OCI-LY7 (cell line): Measurements from ENCODE around the gene SMG6. TPM values are rescaled to one million over a fixed set of nuclear protein-coding genes. Genes with fewer than 3 reads are reported as not detected.

Experiments used
- BruUV-seq: library from RNA; stranded (reverse); fragments of 400-500 nt; replicated peaks from 2 replicates; lab custom pipeline; 2021; lab: Mats Ljungman, UMichigan
- CTCF ChIA-PET: fragments of 300-600 bp; sonication (Branson Sonifier 250); formaldehyde crosslinking; loops from one replicate; lab custom pipeline; 2022; ENCODE audit warnings: antibody characterized with exemption; ENCODE audit not compliant: unreplicated experiment; lab: Charles Lee
- POLR2A ChIA-PET: fragments of 300-600 bp; sonication (Branson Sonifier 250); formaldehyde crosslinking; loops from one replicate; lab custom pipeline; 2022; ENCODE audit warnings: antibody characterized with exemption; lab: Charles Lee
- DNase-seq: peaks from one replicate; pipeline ENCODE4 v3.0.0-alpha.2; 2015; ENCODE audit warnings: low spot score
- H2AFZ ChIP-seq: fragments of 200-600 bp; sonication (generic), shearing (Covaris generic); 2 replicates; pipeline ENCODE4 v1.6.1; 2014; ENCODE audit warnings: mild to moderate bottlenecking, antibody characterized with exemption, low read length, moderate library complexity
- H3K27ac ChIP-seq: fragments of 200-600 bp; sonication (generic); 2 replicates; pipeline ENCODE4 v1.5.1; 2014; ENCODE audit warnings: mixed run types, low read depth, mild to moderate bottlenecking, moderate library complexity, low read length, inconsistent platforms; ENCODE audit not compliant: poor library complexity, severe bottlenecking
- H3K36me3 ChIP-seq: fragments of 200-600 bp; sonication (generic); 2 replicates; pipeline ENCODE4 v1.6.1; 2014; ENCODE audit warnings: mild to moderate bottlenecking, antibody characterized with exemption, low read length, moderate library complexity, mixed read lengths; ENCODE audit not compliant: insufficient read depth
- H3K4me1 ChIP-seq: fragments of 200-600 bp; sonication (generic); 2 replicates; pipeline ENCODE4 v1.5.1; 2014; ENCODE audit warnings: mild to moderate bottlenecking, low read length; ENCODE audit not compliant: insufficient read depth, poor library complexity, severe bottlenecking
- H3K4me2 ChIP-seq: fragments of 200-600 bp; sonication (generic); 2 replicates; pipeline ENCODE4 v1.6.1; 2014; ENCODE audit warnings: mild to moderate bottlenecking, low read length
- H3K4me3 ChIP-seq: fragments of 200-600 bp; sonication (generic); 2 replicates; pipeline ENCODE4 v1.5.1; 2014; ENCODE audit warnings: mild to moderate bottlenecking, low read depth, low read length; ENCODE audit not compliant: poor library complexity, severe bottlenecking
- H3K79me2 ChIP-seq: fragments of 200-600 bp; sonication (generic); 2 replicates; pipeline ENCODE4 v1.6.1; 2016; ENCODE audit warnings: low read depth, mild to moderate bottlenecking, low read length, moderate library complexity, mixed read lengths; ENCODE audit not compliant: insufficient read depth
- H3K9me2 ChIP-seq: fragments of 200-600 bp; sonication (generic); 2 replicates; pipeline ENCODE4 v1.6.1; 2016; ENCODE audit warnings: mild to moderate bottlenecking, low read length, mixed read lengths; ENCODE audit not compliant: insufficient read depth
- H3K9me3 ChIP-seq: fragments of 200-600 bp; sonication (generic); 2 replicates; pipeline ENCODE4 v1.6.1; 2014; ENCODE audit warnings: mild to moderate bottlenecking, mixed run types, low read length, mixed read lengths
- H4K20me1 ChIP-seq: fragments of 200-600 bp; sonication (generic); 2 replicates; pipeline ENCODE4 v1.6.1; 2014; ENCODE audit warnings: mild to moderate bottlenecking, antibody characterized with exemption, low read length, moderate library complexity, mixed read lengths; ENCODE audit not compliant: insufficient read depth
- EZH2phosphoT487 ChIP-seq: fragments of 200-600 bp; sonication (generic); IDR thresholded peaks from 2 replicates; pipeline ENCODE4 v1.6.1; 2018; ENCODE audit warnings: low read depth, borderline replicate concordance, mild to moderate bottlenecking, mixed run types, antibody characterized with exemption, low read length, moderate library complexity, mixed read lengths
- intact Hi-C: fragments of 100-400 bp; cut with micrococcal nuclease; formaldehyde crosslinking; loops from one replicate; pipeline ENCODE4 v1.10.0; 2022; ENCODE audit not compliant: unreplicated experiment
- total RNA-seq, 2 experiments: library from RNA; depleted of rRNA in 1 of 2; stranded (reverse); fragments of >200 nt in 1 of 2; shearing (Covaris generic) in 1 of 2; gene quantifications; 2 replicates each; pipeline ENCODE4 v1.2.3, GENCODE V29; 2014 to 2022
- TF ChIP-seq, protein P1 (sequence below): fragments of 200-600 bp; sonication (generic); conservative IDR thresholded peaks from 2 replicates; pipeline ENCODE4 v1.5.1; 2014; ENCODE audit warnings: mild to moderate bottlenecking, antibody characterized with exemption, low read length, moderate library complexity, mixed read lengths

Gene SMG6
- total RNA-seq, 2 experiments from 2014 or later, result 12.5 to 17.8 TPM

DNA sequence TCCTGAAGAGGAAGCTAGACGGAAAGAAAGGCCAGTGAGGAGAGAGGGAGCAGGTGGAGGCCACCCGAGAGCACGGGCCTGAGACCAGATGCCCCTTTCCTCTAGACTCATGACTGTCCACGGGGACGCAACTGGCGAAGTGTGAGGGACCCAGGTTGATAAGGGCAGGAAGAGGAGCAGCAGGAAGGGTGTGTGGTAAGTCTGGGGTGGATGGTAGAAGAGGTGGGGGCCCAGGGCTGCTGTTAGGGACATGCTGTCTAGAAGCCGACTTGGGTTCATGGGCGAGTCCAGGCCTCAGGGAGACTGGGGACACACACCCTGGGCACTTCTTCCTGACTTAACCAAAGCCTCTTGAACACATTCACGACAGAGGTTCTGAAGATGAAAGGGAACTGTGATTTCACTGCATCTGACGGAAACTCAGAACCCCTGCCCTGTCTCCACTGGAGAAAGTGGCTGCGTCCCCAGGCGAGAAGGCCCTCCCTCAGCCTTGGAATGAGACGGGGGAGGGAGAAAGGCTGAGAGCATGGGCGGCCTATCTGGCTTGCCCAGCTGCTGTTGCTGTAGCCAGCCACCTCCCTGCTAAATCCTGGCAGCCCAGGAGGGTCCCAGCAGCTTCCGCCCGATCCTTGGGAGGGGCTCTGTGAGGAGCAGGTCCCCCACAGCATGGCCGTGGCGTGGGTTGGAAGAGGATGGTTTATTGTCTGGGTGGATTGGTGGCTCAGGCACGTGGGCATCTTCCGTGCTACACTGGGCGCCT is 242.7 kb downstream of the SMG6 start:
- no peak for DNase-seq
- Histone ChIP-seq H3K36me3 (no peaks in the 10 kb centered on the region), H3K79me2 (no peaks in the 10 kb centered on the region), H3K9me3 (no peaks in the 10 kb centered on the region), H3K4me3 (no peak overlapping the region), H2AFZ (no peak overlapping the region), H4K20me1 (no peaks in the 10 kb centered on the region), H3K9me2 (no peaks in the 10 kb centered on the region), H3K4me2 (no peak overlapping the region), H3K4me1 (peaks cover 30% of the 10 kb centered on the region), H3K27ac (no peak overlapping the region)
- ChIA-PET POLR2A (no interaction called here), CTCF (no interaction called here)
- intact Hi-C loops, result no loop called here
- no TSS peak for BruUV-seq
- TF ChIP-seq, protein P1, sequence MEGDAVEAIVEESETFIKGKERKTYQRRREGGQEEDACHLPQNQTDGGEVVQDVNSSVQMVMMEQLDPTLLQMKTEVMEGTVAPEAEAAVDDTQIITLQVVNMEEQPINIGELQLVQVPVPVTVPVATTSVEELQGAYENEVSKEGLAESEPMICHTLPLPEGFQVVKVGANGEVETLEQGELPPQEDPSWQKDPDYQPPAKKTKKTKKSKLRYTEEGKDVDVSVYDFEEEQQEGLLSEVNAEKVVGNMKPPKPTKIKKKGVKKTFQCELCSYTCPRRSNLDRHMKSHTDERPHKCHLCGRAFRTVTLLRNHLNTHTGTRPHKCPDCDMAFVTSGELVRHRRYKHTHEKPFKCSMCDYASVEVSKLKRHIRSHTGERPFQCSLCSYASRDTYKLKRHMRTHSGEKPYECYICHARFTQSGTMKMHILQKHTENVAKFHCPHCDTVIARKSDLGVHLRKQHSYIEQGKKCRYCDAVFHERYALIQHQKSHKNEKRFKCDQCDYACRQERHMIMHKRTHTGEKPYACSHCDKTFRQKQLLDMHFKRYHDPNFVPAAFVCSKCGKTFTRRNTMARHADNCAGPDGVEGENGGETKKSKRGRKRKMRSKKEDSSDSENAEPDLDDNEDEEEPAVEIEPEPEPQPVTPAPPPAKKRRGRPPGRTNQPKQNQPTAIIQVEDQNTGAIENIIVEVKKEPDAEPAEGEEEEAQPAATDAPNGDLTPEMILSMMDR, result no peak
- TF ChIP-seq EZH2phosphoT487, result no peak

DNA sequence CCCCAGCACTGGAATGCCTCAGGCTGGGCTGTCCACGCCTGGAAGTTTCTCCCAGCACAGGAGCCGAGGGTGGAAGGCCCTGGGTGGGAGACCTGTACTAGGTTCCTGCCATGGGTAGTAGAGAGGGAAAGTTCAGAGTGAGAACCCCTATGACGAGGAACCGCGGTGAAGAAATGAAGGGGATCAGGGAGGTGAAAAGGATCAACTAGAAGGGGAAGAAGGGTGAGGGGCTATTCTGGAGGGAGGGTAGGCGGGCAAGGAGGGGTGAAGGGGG is 243.3 kb downstream of the SMG6 start:
- POLR2A ChIA-PET, result no interaction called here
- no peak overlapping the region for H3K27ac ChIP-seq
- no peak overlapping the region for H3K4me3 ChIP-seq
- H3K36me3 ChIP-seq, result no peaks in the 10 kb centered on the region
- H2AFZ ChIP-seq, result no peak overlapping the region
- H3K9me3 ChIP-seq, result no peaks in the 10 kb centered on the region
- TF ChIP-seq, protein P1, result no peak
- TF ChIP-seq EZH2phosphoT487, result no peak
- H3K79me2 ChIP-seq, result no peaks in the 10 kb centered on the region
- no peak overlapping the region for H3K4me2 ChIP-seq
- no TSS peak for BruUV-seq
- no peaks in the 10 kb centered on the region for H3K9me2 ChIP-seq
- CTCF ChIA-PET, result no interaction called here
- peaks cover 34% of the 10 kb centered on the region for H3K4me1 ChIP-seq
- intact Hi-C loops, result no loop called here
- H4K20me1 ChIP-seq, result no peaks in the 10 kb centered on the region
- no peak for DNase-seq

DNA sequence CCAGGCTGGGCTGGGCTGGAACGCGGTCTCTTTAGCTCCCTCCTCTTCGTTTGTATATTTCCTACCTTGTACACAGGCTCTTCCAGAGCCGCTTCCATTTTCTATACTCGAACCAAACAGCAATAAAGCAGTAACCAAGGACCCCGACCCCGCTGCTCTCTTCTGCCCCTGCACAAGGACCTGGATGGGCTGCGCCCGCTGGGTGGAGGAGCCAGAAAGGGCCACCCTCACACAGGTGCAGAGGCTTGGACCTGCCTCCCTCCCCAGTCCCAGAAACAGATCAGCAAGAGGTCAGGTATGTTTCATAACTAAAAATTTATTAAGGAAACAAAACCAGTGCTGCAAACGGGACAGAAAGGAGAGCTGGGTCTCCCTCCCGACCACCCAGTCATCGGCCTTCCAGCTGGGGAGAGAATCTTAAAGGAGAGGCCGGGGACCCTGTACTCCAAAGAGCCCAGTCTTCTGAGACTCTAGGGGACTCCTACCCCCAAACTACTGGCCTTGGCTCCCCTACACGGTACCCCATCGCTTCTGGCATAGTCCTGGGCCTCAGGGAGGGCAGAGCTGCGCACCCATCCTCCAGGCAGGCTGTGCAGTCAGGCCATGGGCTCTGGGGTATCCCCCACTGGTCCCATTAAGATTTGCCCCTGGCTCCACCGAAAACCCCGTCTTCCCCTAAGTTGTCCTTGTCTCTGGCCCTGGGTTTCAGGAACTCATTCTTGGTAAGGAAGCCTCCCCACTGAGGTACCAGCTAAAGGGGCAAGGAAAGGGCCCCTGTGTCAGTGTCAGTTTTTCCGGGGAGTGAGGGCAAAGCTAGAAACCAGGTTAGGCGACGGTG is 243.8 kb downstream of the SMG6 start:
- TF ChIP-seq, protein P1, result no peak
- no peak for TF ChIP-seq EZH2phosphoT487
- no TSS peak for BruUV-seq
- intact Hi-C loops, result loop anchor here (2.0 kb wide), 1 partner anchor 111 kb away; no protein-coding TSS in a partner anchor

More for the DNA sequence above, 243.8 kb downstream of the SMG6 start:
- Histone ChIP-seq H4K20me1 (no peaks in the 10 kb centered on the region), H3K9me2 (no peaks in the 10 kb centered on the region), H3K9me3 (no peaks in the 10 kb centered on the region), H2AFZ (no peak overlapping the region), H3K79me2 (no peaks in the 10 kb centered on the region), H3K4me1 (peaks cover 37% of the 10 kb centered on the region), H3K4me2 (no peak overlapping the region), H3K4me3 (no peak overlapping the region), H3K27ac (no peak overlapping the region), H3K36me3 (no peaks in the 10 kb centered on the region)
- POLR2A ChIA-PET, result no interaction called here
- DNase-seq, result no peak
- CTCF ChIA-PET, result no interaction called here
